Left renal cortex interstitium (tissue), 4 donors: ENCODE measurements around the gene EDARADD. TPM values are rescaled to one million over a fixed set of nuclear protein-coding genes. Genes with fewer than 3 reads are reported as not detected.

Experiments used
- polyA plus RNA-seq, 4 donors: library from polyadenylated mRNA; unstranded; fragments of 120-200 nt; gene quantifications; one replicate each; pipeline ENCODE4 v1.2.1, GENCODE V29; 2013; ENCODE audit not compliant: insufficient read length in 4 of 4

The EDARADD gene
- polyA plus RNA-seq, 4 donors, result 5.9 to 7.5 (median 7.2) TPM

Other genes starting within 250 kb of the EDARADD start
- gene ERO1B, start 112.3 kb upstream of the EDARADD start, polyA plus RNA-seq, result 10 to 100 TPM; 10.3 to 15.2 (median 12.7) TPM
- 10 to 100 TPM; 71.1 to 99.7 (median 80.8) TPM for gene LGALS8, start 129.7 kb downstream of the EDARADD start, polyA plus RNA-seq
- 10 to 100 TPM; 22.4 to 32.0 (median 27.3) TPM for gene HEATR1, start 210.2 kb downstream of the EDARADD start, polyA plus RNA-seq